ENCODE data around the gene LRP3. TPM values are rescaled to one million over a fixed set of nuclear protein-coding genes. Genes with fewer than 3 reads are reported as not detected.

The LRP3 gene
- total RNA-seq, 1 donor from 2014 or later: 6.6 TPM

GRCh38 chr19:33240181-33240771 lies 46.1 kb downstream of the LRP3 start:
- no peak for DNase-seq

GRCh38 chr19:33241091-33241529 lies 47.0 kb downstream of the LRP3 start:
- no peak for DNase-seq

- peak; percentile 32 for DNase-seq
Observed at GRCh38 chr19:33241530-33242101, 47.5 kb downstream of the LRP3 start.

- DNase-seq: no peak
Observed at GRCh38 chr19:33242131-33242530, 48.0 kb downstream of the LRP3 start.

GRCh38 chr19:33242911-33243310 lies 48.8 kb downstream of the LRP3 start:
- DNase-seq: no peak

- peak; percentile 15 for DNase-seq
Observed at GRCh38 chr19:33245948-33246708, 52.0 kb downstream of the LRP3 start.

- DNase-seq: no peak
Observed at GRCh38 chr19:33246709-33247440, 52.7 kb downstream of the LRP3 start.

GRCh38 chr19:33247441-33247819 lies 53.3 kb downstream of the LRP3 start:
- DNase-seq: no peak

- DNase-seq: no peak
Observed at GRCh38 chr19:33248104-33248503, 54.0 kb downstream of the LRP3 start.

GRCh38 chr19:33248553-33248953 lies 54.4 kb downstream of the LRP3 start:
- no peak for DNase-seq

- DNase-seq: no peak
Observed at GRCh38 chr19:33248954-33249613, 55.0 kb downstream of the LRP3 start.

- DNase-seq: no peak
Observed at GRCh38 chr19:33249740-33250366, 55.7 kb downstream of the LRP3 start.

GRCh38 chr19:33250500-33250899 lies 56.4 kb downstream of the LRP3 start:
- DNase-seq: no peak

- no peak for DNase-seq
Observed at GRCh38 chr19:33251076-33251475, 56.9 kb downstream of the LRP3 start.

- no peak for DNase-seq
Observed at GRCh38 chr19:33251526-33252090, 57.5 kb downstream of the LRP3 start.

- DNase-seq: no peak
Observed at GRCh38 chr19:33252418-33252962, 58.4 kb downstream of the LRP3 start.

- no peak for DNase-seq
Observed at GRCh38 chr19:33252971-33253370, 58.8 kb downstream of the LRP3 start.

- DNase-seq: no peak
Observed at GRCh38 chr19:33254245-33254824, 60.2 kb downstream of the LRP3 start.

GRCh38 chr19:33255781-33256180 lies 61.7 kb downstream of the LRP3 start:
- DNase-seq: no peak

GRCh38 chr19:33256261-33256660 lies 62.1 kb downstream of the LRP3 start:
- DNase-seq: no peak

GRCh38 chr19:33257828-33258227 lies 63.7 kb downstream of the LRP3 start:
- DNase-seq: no peak

All from dermis blood vessel endothelial cell (primary cell).